Tracheal epithelial cell (primary cell): ENCODE data around the gene RPS6KB2. TPM values are rescaled to one million over a fixed set of nuclear protein-coding genes. Genes with fewer than 3 reads are reported as not detected.

Experiments
- total RNA-seq: library from RNA; depleted of rRNA; stranded (reverse); fragments of >200 nt; gene quantifications from 2 replicates; pipeline ENCODE4 v1.2.1, GENCODE V29; 2014

The RPS6KB2 gene
- total RNA-seq = 43.9 and 55.4 TPM in 2 replicates

DNA sequence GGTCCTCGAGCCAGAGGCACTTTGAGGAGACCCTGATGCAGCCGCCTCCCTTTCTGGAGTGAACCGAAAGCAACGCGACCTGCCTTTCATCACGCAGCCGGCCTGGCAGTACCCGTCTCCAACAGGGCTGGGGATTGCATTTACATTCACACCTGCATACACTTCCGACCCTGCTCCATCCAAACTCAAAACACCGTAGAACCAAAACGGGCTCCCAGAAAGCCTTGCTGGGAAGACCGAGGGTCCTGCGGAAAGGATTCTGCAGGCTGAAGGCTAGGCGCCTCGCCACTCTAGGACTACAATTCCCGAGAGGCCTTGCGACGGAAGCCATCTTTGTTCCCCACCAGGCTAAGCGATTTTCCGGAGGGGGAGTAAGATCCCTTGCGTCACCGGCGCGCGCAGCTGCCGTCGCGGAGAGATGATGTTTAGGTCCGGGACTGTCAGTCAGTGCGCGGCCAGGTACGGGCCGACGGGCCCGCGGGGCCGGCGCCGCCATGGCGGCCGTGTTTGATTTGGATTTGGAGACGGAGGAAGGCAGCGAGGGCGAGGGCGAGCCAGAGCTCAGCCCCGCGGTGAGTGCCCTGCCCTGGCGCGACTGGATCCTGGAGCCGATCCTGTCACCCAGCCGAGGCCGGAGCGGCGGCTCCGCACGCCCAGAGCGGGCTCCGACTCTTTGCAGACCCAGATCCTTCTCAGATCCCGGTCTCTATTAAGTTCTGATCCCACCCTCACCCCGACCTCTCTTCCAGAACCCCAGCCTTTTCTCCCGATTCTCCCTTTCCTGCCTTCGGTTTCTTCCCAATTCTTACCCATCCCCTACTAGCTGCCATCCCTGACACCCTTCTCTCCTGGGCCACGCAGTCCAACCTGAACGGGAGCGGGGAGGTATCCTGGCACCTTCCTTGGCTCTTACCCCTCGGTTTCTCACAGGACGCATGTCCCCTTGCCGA, at the start of gene RPS6KB2:
RPS6KB2 (plus strand) TSS at position 443 of the 950 bp plus-strand sequence; CDS start at position 495, 52 bp downstream.

DNA sequence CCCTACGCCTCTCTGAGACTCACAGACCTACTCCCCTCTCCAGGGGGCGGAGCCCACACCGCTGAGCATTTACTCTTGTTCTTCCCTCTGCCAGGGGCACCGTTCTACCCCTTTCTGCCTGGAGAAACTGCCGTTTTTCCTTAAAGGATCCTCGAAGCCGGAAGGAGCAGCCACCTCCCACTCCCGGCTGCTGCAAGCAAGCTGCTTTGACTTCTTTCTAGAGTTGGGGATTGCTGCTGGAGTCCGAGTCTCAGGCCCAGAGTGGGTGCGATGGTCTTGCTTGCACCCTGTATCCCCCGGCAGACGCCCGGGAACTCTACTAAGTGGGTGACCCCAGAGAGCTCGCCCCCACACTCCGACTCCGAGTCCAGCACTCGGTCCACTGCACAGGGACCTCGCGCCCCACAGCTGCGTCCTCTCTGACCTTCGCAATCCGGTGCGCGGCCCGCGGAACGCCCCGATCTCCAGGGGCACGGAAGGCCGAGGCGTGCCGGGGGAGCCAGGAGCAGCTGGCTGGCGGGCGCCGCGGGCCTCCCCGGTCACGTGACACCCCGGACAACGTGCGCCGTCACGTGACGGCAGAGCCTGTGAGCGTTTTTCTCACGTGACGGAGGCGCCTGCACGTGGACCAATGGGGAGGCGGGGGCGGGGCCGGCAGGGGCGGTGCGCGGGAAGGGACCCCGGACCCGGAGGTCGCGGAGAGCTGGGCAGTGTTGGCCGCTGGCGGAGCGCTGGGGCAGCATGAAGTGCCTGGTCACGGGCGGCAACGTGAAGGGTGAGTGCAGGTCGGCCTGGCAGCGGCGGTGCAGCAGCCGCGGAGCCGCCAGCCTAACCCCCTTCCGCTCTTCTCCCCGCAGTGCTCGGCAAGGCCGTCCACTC, 36.8 kb upstream of the RPS6KB2 start, which contains the start of gene RAD9A:
RAD9A (plus strand) TSS at position 683 of the 879 bp plus-strand sequence; CDS start at position 742, 59 bp downstream.

DNA sequence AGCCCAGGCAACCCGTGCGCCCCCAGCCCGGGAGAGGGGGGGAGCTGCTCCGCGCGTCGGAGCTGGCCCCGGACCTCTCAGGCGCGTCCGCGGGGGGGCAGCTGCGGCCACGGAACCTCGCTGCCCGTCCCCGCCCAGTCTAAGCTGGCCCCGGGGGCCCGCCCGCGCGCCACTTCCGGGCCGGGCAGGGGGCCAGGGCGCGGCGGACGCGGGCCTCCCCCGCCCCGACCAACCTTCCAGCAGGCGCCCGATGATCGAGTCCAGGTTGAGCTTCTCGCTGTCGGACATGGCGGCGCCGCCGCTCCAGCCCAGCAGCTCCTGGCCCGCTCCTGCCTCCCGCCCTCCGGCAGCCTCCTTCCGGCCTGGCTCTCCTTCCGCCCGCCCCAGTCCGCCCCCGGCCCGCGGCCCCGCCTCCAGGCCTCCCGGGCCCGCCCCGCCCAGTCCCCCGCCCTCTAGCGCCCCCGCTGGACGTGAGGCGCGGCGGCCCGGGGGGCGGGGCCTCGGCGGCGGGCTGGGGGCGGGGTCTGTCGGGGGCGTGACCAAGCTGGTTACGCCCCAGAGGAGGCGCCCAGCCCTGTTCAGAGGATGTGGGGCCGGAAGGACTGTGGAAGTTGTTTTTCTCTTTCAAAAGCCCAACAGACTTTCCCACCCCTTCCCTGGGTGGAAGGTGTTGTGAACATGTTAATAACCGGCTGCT, 26.7 kb upstream of the RPS6KB2 start, which contains the start of gene PPP1CA:
PPP1CA (minus strand) TSS at position 364 of the 697 bp plus-strand sequence; CDS start at position 288, 76 bp downstream.

DNA sequence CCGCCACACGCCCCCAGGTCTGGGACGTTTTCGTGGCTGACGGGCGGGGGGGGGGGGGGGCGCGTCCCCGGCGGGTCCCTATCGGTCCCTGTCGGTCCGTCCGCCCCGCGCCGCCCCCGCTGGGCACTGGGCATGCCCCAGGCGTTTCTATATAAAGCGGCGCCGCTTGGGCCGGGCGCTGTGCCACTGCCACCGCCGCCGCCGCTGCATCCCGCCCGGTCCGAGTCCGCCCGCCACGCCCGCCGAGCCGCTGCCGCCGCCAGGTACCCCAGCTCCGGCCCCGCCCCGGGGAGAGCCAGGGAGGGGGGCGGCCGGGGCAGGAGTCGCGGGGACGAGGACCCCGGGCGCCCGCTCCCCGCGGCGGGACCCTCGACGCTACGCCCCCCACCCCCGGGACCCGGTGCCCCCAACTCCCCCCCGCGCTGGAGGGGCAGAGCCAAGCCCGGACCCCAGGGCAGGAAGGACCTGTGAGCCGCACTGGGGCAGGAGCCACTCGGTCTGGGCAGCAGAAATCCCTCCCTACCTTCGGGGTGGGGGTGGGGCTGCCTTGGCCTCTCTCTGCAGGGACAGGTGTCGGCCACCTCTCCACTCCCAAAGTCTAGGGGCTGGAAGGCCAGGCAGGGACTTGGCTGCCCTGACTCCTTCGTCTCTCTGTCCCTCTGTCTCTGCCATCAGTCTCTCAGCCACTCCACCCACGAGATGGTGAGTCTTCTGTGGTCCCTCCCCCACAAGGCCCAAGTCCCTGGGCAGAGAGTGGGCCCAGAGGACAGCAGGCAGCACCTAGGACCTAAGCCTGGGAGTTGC, 12.6 kb upstream of the RPS6KB2 start, which contains the start of gene CARNS1:
CARNS1 (plus strand) TSS at position 178 of the 804 bp plus-strand sequence; CDS start at position 700, 522 bp downstream.

DNA sequence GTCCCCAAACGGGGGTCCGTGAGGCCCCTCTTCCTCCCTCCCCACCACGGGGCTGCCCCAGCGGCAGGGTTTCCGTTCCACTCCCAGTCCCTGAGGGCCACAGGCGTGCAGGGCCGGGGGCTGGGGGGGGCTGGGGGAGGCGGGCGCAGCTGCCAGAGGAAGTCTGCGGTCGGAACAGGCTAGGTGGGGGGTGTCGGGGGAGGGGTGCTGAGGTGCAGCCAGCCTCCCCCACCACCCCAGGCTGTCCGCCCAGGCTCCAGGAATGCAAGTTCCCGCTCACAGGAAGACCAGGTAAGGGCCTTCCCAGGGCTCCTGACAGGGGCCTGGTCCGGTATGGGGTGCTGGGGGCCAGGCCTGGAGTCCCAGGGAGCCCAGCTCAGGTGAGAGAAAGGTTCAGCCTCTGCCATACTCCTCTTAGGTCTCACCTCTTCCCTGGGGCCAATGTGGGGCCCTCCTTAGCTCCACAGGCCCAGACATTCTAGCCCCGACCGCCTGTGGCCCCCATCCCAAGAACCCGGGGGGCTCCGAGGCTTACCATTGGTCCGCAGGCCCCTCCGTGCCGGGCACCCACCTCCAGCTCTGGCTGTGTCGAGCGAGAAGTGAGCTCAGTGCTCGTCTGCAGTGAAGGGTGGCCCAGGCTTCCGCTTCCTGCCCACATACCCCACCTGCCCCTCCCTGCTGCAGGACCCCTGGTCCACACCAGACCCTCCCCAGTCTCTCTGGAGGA, 9.0 kb downstream of the RPS6KB2 start, which contains the start of gene PTPRCAP:
PTPRCAP (minus strand) TSS at position 601 of the 727 bp plus-strand sequence; CDS start at position 538, 63 bp downstream.

DNA sequence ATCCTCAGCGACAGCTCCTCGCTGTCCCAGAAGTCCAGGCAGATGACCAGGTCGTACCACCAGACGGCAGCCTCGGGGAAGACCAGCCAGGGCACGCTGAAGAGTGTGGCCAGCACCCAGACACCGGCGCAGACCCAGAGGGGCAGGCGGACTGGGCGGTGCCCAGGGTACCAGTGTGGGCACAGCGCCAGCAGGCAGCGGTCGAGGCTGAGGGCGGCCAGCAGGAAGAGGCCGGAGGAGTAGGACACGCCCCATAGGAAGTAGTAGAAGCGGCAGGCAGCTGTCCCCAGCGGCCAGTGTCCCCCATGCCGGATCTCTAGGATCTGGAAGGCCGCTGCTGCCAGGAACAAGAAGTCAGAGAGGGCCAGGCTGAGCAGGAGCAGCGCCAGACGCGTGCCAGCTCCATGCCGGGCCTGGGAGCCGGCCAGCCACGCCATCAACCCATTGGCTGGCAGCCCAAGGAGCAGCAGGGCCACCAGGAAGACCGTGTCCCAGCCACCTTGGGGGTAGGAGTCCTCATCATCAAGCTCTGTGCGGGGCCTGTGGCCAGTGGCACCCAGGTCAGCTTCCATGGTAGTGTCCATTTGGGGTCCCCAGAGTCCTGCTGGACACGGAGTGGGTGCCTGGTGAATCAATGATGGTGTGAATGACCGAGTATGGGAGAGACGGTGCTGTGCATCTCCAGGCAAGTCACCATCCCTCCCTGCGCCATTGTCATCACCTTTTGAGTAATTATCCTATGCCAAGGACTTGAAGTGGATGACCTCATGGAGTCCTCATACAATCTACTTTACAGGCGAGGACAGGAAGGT, 24.1 kb downstream of the RPS6KB2 start, which contains the start of gene GPR152:
GPR152 (minus strand) TSS at position 589 of the 812 bp plus-strand sequence; CDS start at position 584, 5 bp downstream.

DNA sequence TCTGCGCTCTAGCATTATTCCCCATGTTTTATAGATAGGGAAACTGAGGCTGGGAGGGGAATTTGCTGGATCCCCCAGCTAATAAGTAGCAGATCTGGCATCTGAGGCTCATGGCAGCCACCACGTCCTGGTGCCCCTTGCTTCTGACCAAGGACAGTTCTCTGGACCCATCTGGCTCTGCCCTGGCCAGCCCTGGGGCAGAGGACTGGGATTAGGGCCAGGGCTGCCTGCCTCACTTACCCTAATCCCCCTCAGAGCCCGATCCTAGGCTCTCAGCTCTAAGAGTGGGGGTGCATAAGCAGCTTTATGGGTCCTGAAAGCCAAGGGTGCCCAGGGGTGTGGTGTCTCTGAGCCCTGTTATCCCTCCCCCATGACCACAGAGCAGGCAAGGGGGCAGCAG, 26.8 kb downstream of the RPS6KB2 start, which contains the start of gene CABP4:
CABP4 (plus strand) TSS at position 301 of the 400 bp plus-strand sequence; CDS start at position 371, 70 bp downstream.

DNA sequence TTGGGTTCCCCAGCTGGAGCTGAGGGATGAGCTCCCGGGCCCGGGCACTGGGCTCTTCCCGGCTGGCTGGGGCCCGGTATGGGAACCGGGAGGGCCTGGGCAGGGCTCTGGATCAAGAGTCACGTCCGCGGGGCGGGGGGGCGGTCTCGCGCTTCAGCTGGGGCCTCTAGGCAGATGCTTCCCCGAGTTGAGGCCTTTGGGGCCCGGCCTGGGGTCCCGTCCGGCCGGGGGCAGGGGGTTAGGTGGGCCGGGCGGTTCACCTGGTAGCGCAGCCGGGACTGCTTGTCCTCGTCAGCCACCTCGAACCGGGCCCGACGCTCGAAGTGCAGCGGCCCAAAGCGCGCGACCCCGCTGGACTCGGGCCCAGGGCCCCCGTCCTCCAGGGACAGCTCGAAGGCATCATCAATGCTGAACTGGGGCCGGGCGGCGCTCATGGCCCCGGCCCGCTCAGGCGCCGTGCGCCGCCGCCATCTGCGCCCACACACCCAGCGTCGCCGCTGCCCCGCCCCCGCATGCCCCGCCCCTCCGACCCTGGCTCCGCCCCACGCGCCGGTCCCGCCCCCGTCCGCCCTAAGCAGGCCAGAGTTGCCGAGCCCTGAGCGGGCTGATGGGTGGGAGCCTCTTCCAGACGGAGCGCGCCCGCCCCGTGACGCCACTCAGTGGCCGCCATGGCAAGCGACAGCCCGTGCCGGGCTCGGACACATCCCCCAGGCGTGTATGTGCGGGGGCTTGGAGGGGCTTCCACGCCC, 40.6 kb downstream of the RPS6KB2 start, which contains the start of gene TMEM134:
TMEM134 (minus strand) TSS at position 493 of the 749 bp plus-strand sequence; CDS start at position 434, 59 bp downstream.

DNA sequence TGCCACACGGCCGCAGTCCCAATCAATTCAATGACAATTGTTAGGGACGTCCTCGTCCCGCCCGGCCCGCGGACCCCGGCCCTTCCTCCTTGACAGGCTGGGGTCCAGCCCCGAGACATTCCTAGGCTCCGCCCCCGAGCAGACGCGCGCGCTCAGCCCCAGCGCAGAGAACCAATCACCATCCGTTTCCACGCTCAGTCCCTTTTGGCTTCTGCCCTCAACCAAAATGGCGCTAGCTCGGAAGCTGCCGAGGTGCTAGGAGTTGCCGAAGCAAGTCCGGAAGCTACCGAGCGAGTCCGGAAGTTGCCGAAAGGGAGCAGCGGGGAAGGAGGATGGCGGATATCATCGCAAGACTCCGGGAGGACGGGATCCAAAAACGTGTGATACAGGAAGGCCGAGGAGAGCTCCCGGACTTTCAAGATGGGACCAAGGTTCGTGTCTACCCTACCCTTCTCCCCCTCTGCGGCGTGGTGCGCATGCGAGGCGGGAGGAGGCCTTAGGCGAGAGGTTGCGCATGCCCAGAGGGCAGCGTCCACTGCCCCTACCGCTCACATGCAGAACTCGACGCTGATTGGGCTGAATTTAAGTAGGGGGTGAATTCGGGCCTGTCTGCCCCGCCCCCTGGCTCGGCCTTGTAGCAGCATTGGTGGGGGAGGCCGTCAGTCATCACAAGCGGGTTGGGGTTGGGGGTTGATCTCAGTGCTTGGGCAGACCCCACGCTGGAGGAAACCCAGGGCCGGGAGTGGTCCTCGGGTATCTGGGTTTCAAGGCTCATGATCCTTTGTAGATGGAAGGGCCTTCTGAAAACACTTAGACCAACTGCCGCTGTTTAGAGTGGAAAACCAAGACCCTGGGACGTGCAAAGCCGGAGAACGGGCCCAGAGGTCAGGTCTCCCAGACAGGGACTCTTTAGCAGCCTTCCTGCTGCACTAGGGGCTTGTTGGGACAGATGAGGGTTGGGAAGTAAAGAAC, 54.8 kb downstream of the RPS6KB2 start, which contains the start of gene AIP:
AIP (plus strand) TSS at position 200 of the 972 bp plus-strand sequence; CDS start at position 333, 133 bp downstream.

Other genes starting within 250 kb of the RPS6KB2 start
- 49.9 and 64.4 TPM in 2 replicates for gene GRK2, start 162.0 kb upstream of the RPS6KB2 start, total RNA-seq
- gene ANKRD13D, start 139.2 kb upstream of the RPS6KB2 start, total RNA-seq = 36.9 and 39.9 TPM in 2 replicates
- gene SSH3, start 125.0 kb upstream of the RPS6KB2 start, total RNA-seq = 36.6 and 69.7 TPM in 2 replicates
- 60.0 and 71.2 TPM in 2 replicates for gene POLD4, start 74.9 kb upstream of the RPS6KB2 start, total RNA-seq
- gene CLCF1, start 54.9 kb upstream of the RPS6KB2 start, total RNA-seq = 3.0 and 8.9 TPM in 2 replicates
- 8.7 TPM in 2 replicates for gene RAD9A, start 36.5 kb upstream of the RPS6KB2 start, total RNA-seq
- 206 and 244 TPM in 2 replicates for gene PPP1CA, start 26.6 kb upstream of the RPS6KB2 start, total RNA-seq
- not detected in 2 replicates for gene TBC1D10C, start 24.4 kb upstream of the RPS6KB2 start, total RNA-seq
- gene CARNS1, start 12.8 kb upstream of the RPS6KB2 start, total RNA-seq = 0.24 TPM in 1 of 2 replicates, not detected in the other
- gene PTPRCAP, start 9.2 kb downstream of the RPS6KB2 start, total RNA-seq = 0.24 TPM in 1 of 2 replicates, not detected in the other
- 140 and 158 TPM in 2 replicates for gene CORO1B, start 15.0 kb downstream of the RPS6KB2 start, total RNA-seq
- not detected in 2 replicates for gene GPR152, start 24.2 kb downstream of the RPS6KB2 start, total RNA-seq
- gene CABP4, start 26.9 kb downstream of the RPS6KB2 start, total RNA-seq = under 0.01 TPM in 1 of 2 replicates, not detected in the other
- 20.9 and 37.6 TPM in 2 replicates for gene TMEM134, start 40.8 kb downstream of the RPS6KB2 start, total RNA-seq
- 76.7 and 89.2 TPM in 2 replicates for gene AIP, start 54.5 kb downstream of the RPS6KB2 start, total RNA-seq
- 29.2 and 33.3 TPM in 2 replicates for gene PITPNM1, start 76.9 kb downstream of the RPS6KB2 start, total RNA-seq
- 17.1 and 18.5 TPM in 2 replicates for gene CDK2AP2, start 79.7 kb downstream of the RPS6KB2 start, total RNA-seq
- not detected in 2 replicates for gene CABP2, start 95.0 kb downstream of the RPS6KB2 start, total RNA-seq
- gene GSTP1, start 155.3 kb downstream of the RPS6KB2 start, total RNA-seq = 3,881 and 7,825 TPM in 2 replicates
- 162 and 236 TPM in 2 replicates for gene NDUFV1, start 178.4 kb downstream of the RPS6KB2 start, total RNA-seq
- gene NUDT8, start 201.4 kb downstream of the RPS6KB2 start, total RNA-seq = 10.6 and 14.7 TPM in 2 replicates
- gene TBX10, start 211.3 kb downstream of the RPS6KB2 start, total RNA-seq = not detected in 2 replicates
- gene ACY3, start 222.2 kb downstream of the RPS6KB2 start, total RNA-seq = not detected in 2 replicates
- 25.1 and 57.3 TPM in 2 replicates for gene ALDH3B2, start 246.1 kb downstream of the RPS6KB2 start, total RNA-seq